ENCODE data around the gene C1orf232.

The C1orf232 gene

GRCh38 chr1:26126321-26127084 is 42.3 kb downstream of the C1orf232 start:
- DNase-seq (ENCODE audit: extremely low spot score, insufficient read length, low read depth) = no peak
- FAIRE-seq = peak; percentile 48

GRCh38 chr1:26125946-26126320 is 42.8 kb downstream of the C1orf232 start:
- DNase-seq (ENCODE audit: extremely low spot score, insufficient read length, low read depth) (no peak), FAIRE-seq (no peak)

GRCh38 chr1:26125382-26125781 is 43.4 kb downstream of the C1orf232 start:
- FAIRE-seq (no peak), DNase-seq (ENCODE audit: extremely low spot score, insufficient read length, low read depth) (no peak)

GRCh38 chr1:26124418-26125331 is 44.1 kb downstream of the C1orf232 start:
- DNase-seq (ENCODE audit: extremely low spot score, insufficient read length, low read depth) (no peak), FAIRE-seq (no peak)

- no peak for FAIRE-seq
- no peak for DNase-seq (ENCODE audit: extremely low spot score, insufficient read length, low read depth)
These were observed 45.5 kb downstream of the C1orf232 start for GRCh38 chr1:26122988-26123973.

GRCh38 chr1:26121854-26122773 is 46.6 kb downstream of the C1orf232 start:
- FAIRE-seq (no peak), DNase-seq (ENCODE audit: extremely low spot score, insufficient read length, low read depth) (no peak)

GRCh38 chr1:26119892-26120608 is 48.7 kb downstream of the C1orf232 start:
- DNase-seq (ENCODE audit: extremely low spot score, insufficient read length, low read depth) (no peak), FAIRE-seq (peak; percentile 65)

GRCh38 chr1:26114165-26114927 is 54.4 kb downstream of the C1orf232 start:
- FAIRE-seq (no peak), DNase-seq (ENCODE audit: extremely low spot score, insufficient read length, low read depth) (no peak)
